Upper lobe of left lung (tissue), 6 donors: ENCODE results near the gene FOXO3. TPM values are rescaled to one million over a fixed set of nuclear protein-coding genes. Genes with fewer than 3 reads are reported as not detected.

Experiments used
- ATAC-seq, 2 donors: fragments of 200-7000 bp; cut with Tn5 transposase; one replicate each; pipeline ENCODE4 v1.9.1; 2022; ENCODE audit warnings: mild to moderate bottlenecking in 2 of 2, moderate library complexity in 2 of 2; ENCODE audit not compliant: low FRiP score in 2 of 2
- DNase-seq, 2 donors: peaks; one replicate each; pipeline ENCODE4 v3.0.0-alpha.2; 2019 to 2020
- H3K27ac ChIP-seq, 4 donors: fragments of 200-600 bp; sonication (generic); one replicate each; pipeline ENCODE4 v1.5.1; 2016 to 2019
- H3K27me3 ChIP-seq, 4 donors: fragments of 200-600 bp; sonication (generic); one replicate each; pipeline ENCODE4 v1.5.1; 2017 to 2019
- H3K36me3 ChIP-seq, 4 donors: fragments of 200-600 bp; sonication (generic); one replicate each; pipeline ENCODE4 v1.5.1; 2016 to 2019
- H3K4me1 ChIP-seq, 4 donors: fragments of 200-600 bp; sonication (generic); one replicate each; pipeline ENCODE4 v1.5.1; 2018 to 2019
- H3K4me3 ChIP-seq, 4 donors: fragments of 200-600 bp; sonication (generic); one replicate each; pipeline ENCODE4 v1.5.1; 2017 to 2019; ENCODE audit warnings: mild to moderate bottlenecking in 2 of 4, moderate library complexity in 1 of 4
- H3K9me3 ChIP-seq, 4 donors: fragments of 200-600 bp; sonication (generic); one replicate each; pipeline ENCODE4 v1.5.1; 2018 to 2019
- EP300 ChIP-seq, 4 donors: sonication (generic); formaldehyde crosslinking; IDR thresholded peaks; one replicate each; pipeline ENCODE4 v1.5.1; 2017; ENCODE audit warnings: antibody characterized with exemption in 4 of 4, control low read depth in 2 of 4
- POLR2A ChIP-seq, 4 donors: fragments of 450-650 bp; IDR thresholded peaks; one replicate each; pipeline ENCODE4 v1.5.1; 2016 to 2017; ENCODE audit warnings: antibody characterized with exemption in 4 of 4, mild to moderate bottlenecking in 2 of 4
- POLR2AphosphoS5 ChIP-seq, 2 donors: sonication (generic); formaldehyde crosslinking; IDR thresholded peaks; one replicate each; pipeline ENCODE4 v1.5.1; 2017; ENCODE audit warnings: antibody characterized with exemption in 2 of 2
- WGBS, 2 donors: methylation state at CpG; one replicate each; pipeline ENCODE4 v1.1.5; 2017 to 2018; 5-methylcytosine and 5-hydroxymethylcytosine counted together
- total RNA-seq, 6 donors: library from RNA; depleted of rRNA in 4 of 6; stranded (reverse); fragments of >200 nt in 4 of 6; gene quantifications; one replicate each; pipeline versions ENCODE4 v1.1.0 to v1.2.1, GENCODE V29; 2016 to 2021
- TF ChIP-seq, protein P1 (sequence below), 6 experiments: fragments of 450-650 bp in 4 of 6; fragments of 200-600 bp in 2 of 6; sonication (generic) in 2 of 6; IDR thresholded peaks; one replicate each; pipeline ENCODE4 v1.5.1; 2016 to 2019; ENCODE audit warnings: antibody characterized with exemption in 6 of 6
- donor health status: DM: no; HTN: no; CAD: no; lungs with moderate emphysema.
- donor health status: DM: no; HTN: yes; CAD: no; lungs with severe emphysema.

FOXO3 gene
- total RNA-seq, 6 donors from 2014 or later: 52.6 to 101 (median 71.9) TPM

DNA sequence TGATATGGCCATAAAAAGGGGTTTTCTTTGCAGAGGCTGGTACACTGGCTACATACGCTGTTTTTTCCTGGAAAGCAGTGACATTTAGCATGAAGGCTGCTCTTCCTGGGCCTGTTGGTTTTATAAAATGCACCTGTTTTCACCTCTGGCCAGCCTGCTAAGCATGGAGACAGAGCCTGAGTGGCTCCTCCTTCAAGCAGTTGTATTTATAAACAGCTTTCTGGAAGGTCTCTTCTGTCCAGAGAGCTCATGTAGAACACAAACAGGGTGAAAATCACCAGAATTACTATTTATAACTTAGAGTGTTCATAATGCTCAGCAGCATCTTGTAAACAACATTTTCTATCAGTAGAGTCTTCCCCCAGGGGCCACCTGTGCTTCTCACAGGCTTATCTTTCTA is 109.0 kb downstream of the FOXO3 start:
- no peak for ATAC-seq
- H3K4me1 ChIP-seq: peaks cover 45 to 66% (median 53%) of the 10 kb centered on the region in 4 donors

DNA sequence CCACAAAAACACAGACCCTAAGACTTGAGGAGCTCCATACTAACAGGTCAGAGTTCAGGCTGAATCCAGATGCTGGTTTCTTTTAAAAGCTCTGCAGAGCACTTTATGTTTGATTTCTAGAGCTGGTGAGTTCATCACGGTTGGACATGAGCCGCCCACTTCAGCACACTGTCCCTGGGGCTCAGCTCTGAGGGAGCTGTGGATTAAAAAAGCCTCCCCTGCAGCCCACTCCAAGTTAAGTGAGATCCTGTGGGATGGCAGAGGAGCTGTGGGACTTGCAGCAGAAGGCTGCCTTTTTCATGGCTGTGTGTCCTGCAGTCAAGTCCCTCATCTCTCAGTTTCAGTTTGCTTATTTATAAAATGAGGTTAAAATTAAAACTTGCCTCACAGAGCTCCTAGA is 110.5 kb downstream of the FOXO3 start:
- Histone ChIP-seq H3K4me3 (no peak overlapping the region), H3K4me1 (peaks cover 60 to 80% (median 68%) of the 10 kb centered on the region in 4 donors), H3K36me3 (peaks cover 0 to 13% (median 6%) of the 10 kb centered on the region in 4 donors), H3K9me3 (no peaks in the 10 kb centered on the region), H3K27me3 (no peaks in the 10 kb centered on the region), H3K27ac (no peak overlapping the region)
- peak in 1 of 2 donors; percentile 29 for ATAC-seq
- 79 to 82% methylated on average over 2 of the region's 2 CpGs for WGBS, 2 donors
- no peak for DNase-seq
- TF ChIP-seq POLR2AphosphoS5 (IDR thresholded peaks at IDR 0.05) (no peak), POLR2A (IDR thresholded peaks at IDR 0.05) (no peak), EP300 (IDR thresholded peaks at IDR 0.05) (no peak)
- TF ChIP-seq, protein P1, sequence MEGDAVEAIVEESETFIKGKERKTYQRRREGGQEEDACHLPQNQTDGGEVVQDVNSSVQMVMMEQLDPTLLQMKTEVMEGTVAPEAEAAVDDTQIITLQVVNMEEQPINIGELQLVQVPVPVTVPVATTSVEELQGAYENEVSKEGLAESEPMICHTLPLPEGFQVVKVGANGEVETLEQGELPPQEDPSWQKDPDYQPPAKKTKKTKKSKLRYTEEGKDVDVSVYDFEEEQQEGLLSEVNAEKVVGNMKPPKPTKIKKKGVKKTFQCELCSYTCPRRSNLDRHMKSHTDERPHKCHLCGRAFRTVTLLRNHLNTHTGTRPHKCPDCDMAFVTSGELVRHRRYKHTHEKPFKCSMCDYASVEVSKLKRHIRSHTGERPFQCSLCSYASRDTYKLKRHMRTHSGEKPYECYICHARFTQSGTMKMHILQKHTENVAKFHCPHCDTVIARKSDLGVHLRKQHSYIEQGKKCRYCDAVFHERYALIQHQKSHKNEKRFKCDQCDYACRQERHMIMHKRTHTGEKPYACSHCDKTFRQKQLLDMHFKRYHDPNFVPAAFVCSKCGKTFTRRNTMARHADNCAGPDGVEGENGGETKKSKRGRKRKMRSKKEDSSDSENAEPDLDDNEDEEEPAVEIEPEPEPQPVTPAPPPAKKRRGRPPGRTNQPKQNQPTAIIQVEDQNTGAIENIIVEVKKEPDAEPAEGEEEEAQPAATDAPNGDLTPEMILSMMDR (IDR thresholded peaks at IDR 0.05): no peak

More for the DNA sequence above, 109.0 kb downstream of the FOXO3 start:
- TF ChIP-seq POLR2A (IDR thresholded peaks at IDR 0.05): no peak
- no peak for TF ChIP-seq EP300 (IDR thresholded peaks at IDR 0.05)
- TF ChIP-seq, protein P1 (IDR thresholded peaks at IDR 0.05): no peak
- no peak for TF ChIP-seq POLR2AphosphoS5 (IDR thresholded peaks at IDR 0.05)
- Histone ChIP-seq H3K27ac (no peak overlapping the region), H3K27me3 (no peaks in the 10 kb centered on the region), H3K4me3 (no peak overlapping the region), H3K9me3 (no peaks in the 10 kb centered on the region), H3K36me3 (peaks cover 0 to 24% (median 10%) of the 10 kb centered on the region in 4 donors)
- no peak for DNase-seq
- 96 to 98% methylated on average over 1 of the region's 1 CpG for WGBS, 2 donors

DNA sequence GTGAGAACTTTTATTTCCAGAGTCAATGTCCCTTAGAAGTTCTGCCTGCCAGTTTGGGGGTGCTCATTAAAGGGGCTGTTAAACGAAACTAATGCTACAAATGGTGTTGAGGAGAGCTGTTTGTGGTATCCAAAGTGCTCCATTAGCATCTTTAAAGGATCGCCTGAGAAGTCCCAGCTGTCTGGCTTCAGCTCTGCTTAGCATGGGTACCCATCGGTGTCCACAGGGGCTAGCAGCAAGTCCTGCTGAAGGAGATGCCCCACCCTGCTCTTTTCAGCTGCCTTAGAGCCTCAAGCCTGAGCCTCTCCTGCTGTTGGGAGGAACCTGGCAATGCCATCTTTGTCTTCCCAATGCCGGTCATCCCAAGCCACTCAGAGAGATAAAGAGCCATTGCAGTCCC is 111.1 kb downstream of the FOXO3 start:
- Histone ChIP-seq H3K27me3 (no peaks in the 10 kb centered on the region), H3K36me3 (peaks cover 0 to 11% (median 6%) of the 10 kb centered on the region in 4 donors), H3K4me1 (peaks cover 65 to 81% (median 72%) of the 10 kb centered on the region in 4 donors), H3K27ac (peak overlapping the region in 1 of 4 donors; percentile 4), H3K4me3 (no peak overlapping the region), H3K9me3 (no peaks in the 10 kb centered on the region)
- 81 to 98% methylated on average over 2 to 4 of the region's 4 CpGs for WGBS, 2 donors
- peak in 1 of 2 donors; percentile 15 for ATAC-seq
- TF ChIP-seq POLR2A (IDR thresholded peaks at IDR 0.05) (no peak), POLR2AphosphoS5 (IDR thresholded peaks at IDR 0.05) (no peak), EP300 (IDR thresholded peaks at IDR 0.05) (no peak)
- TF ChIP-seq, protein P1 (IDR thresholded peaks at IDR 0.05): no peak
- no peak for DNase-seq

DNA sequence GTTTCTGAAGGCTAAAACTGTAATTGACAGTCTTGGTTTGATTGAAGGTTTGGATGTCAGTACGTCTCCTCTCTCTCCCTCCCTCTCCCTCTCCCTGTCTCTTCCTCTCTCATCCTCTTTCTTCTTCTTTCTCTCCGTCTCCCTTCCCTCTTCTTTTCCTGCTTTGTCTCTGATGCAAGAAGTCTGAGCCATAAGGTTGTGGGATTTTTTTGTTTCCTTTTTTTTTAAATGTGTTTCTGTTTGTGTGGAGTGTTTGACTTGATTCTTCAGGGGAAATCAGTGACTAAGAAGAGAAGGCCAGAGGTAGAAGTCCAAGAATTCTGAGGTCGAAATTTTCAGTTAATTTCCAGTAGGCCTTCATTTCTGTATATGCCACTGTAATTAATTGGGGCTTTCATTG is 111.9 kb downstream of the FOXO3 start:
- DNase-seq (no peak), ATAC-seq (no peak)
- H3K9me3 ChIP-seq: no peaks in the 10 kb centered on the region
- TF ChIP-seq EP300 (IDR thresholded peaks at IDR 0.05): no peak
- no peak for TF ChIP-seq POLR2A (IDR thresholded peaks at IDR 0.05)
- TF ChIP-seq POLR2AphosphoS5 (IDR thresholded peaks at IDR 0.05): no peak
- TF ChIP-seq, protein P1 (IDR thresholded peaks at IDR 0.05): no peak
- no peaks in the 10 kb centered on the region for H3K27me3 ChIP-seq
- H3K36me3 ChIP-seq: peaks cover 0 to 10% (median 5%) of the 10 kb centered on the region in 4 donors
- H3K27ac ChIP-seq: peak overlapping the region in 1 of 4 donors; percentile 54
- WGBS, 2 donors: 71% methylated on average over 3 of the region's 3 CpGs
- H3K4me3 ChIP-seq: no peak overlapping the region
- peaks cover 63 to 84% (median 76%) of the 10 kb centered on the region in 4 donors for H3K4me1 ChIP-seq

DNA sequence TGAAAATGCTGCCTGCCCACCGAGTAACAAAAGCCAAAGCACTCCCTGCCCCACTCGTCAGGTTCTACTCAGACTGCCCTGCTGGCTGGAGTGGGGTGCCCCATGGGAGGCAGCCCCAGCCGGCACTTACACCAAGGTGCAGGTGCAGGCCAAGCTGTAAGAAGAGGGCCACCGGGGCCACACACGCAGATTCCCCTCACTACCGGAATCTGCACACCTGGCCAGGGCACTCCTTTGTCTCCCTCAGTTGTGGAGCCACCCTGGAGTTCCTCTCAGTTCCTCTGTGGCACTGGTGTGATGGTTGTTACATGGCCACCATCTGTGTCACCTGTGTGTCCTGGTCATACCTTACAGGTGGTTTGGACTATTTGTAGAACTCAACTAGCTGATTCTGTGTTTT is 112.4 kb downstream of the FOXO3 start:
- H3K4me3 ChIP-seq: no peak overlapping the region
- DNase-seq (no peak), ATAC-seq (no peak)
- H3K4me1 ChIP-seq: peaks cover 63 to 79% (median 72%) of the 10 kb centered on the region in 4 donors
- TF ChIP-seq, protein P1 (IDR thresholded peaks at IDR 0.05): no peak
- TF ChIP-seq POLR2A (IDR thresholded peaks at IDR 0.05) (no peak), EP300 (IDR thresholded peaks at IDR 0.05) (no peak), POLR2AphosphoS5 (IDR thresholded peaks at IDR 0.05) (no peak)
- H3K27ac ChIP-seq: peak overlapping the region in 2 of 4 donors; percentile 3 to 54
- H3K36me3 ChIP-seq: peaks cover 0 to 6% (median 3%) of the 10 kb centered on the region in 4 donors
- no peaks in the 10 kb centered on the region for H3K27me3 ChIP-seq
- 70 to 92% methylated on average over 2 to 6 of the region's 6 CpGs for WGBS, 2 donors
- no peaks in the 10 kb centered on the region for H3K9me3 ChIP-seq
